GM12864 (cell line): ENCODE data around the gene VPS4A.

Source experiments
- DNase-seq: peaks from one replicate; pipeline ENCODE4 v3.0.0-alpha.2; 2011; ENCODE audit warnings: low read depth
- H3K4me3 ChIP-seq: 2 replicates; pipeline ENCODE4 v1.5.1; 2011; ENCODE audit warnings: mild to moderate bottlenecking, low read depth, low read length, control low read depth
- CTCF ChIP-seq: IDR thresholded peaks from 2 replicates; pipeline ENCODE4 v1.5.1; 2011; ENCODE audit warnings: low read depth, mild to moderate bottlenecking, moderate library complexity, low read length, control low read depth, inconsistent platforms; ENCODE audit errors: missing control alignments

The VPS4A gene

GRCh38 chr16:69365901-69366300, 54.8 kb downstream of the VPS4A start:
- DNase-seq = no peak
- no peak overlapping the region for H3K4me3 ChIP-seq
- TF ChIP-seq CTCF = no peak

- no peak overlapping the region for H3K4me3 ChIP-seq
- no peak for TF ChIP-seq CTCF
Measured at GRCh38 chr16:69366431-69366830, 55.3 kb downstream of the VPS4A start.

GRCh38 chr16:69367980-69368379, 56.8 kb downstream of the VPS4A start:
- no peak for DNase-seq

More at GRCh38 chr16:69366431-69366830, 55.3 kb downstream of the VPS4A start:
- no peak for DNase-seq

GRCh38 chr16:69368866-69369265, 57.7 kb downstream of the VPS4A start:
- H3K4me3 ChIP-seq = no peak overlapping the region

More at GRCh38 chr16:69367980-69368379, 56.8 kb downstream of the VPS4A start:
- TF ChIP-seq CTCF = no peak
- H3K4me3 ChIP-seq = no peak overlapping the region

GRCh38 chr16:69371564-69371963, 60.4 kb downstream of the VPS4A start:
- DNase-seq = no peak
- H3K4me3 ChIP-seq = no peak overlapping the region
- TF ChIP-seq CTCF = no peak

More at GRCh38 chr16:69368866-69369265, 57.7 kb downstream of the VPS4A start:
- DNase-seq = no peak
- TF ChIP-seq CTCF = no peak

GRCh38 chr16:69373019-69373418, 61.9 kb downstream of the VPS4A start:
- DNase-seq = no peak
- TF ChIP-seq CTCF = no peak
- H3K4me3 ChIP-seq = no peak overlapping the region
